Hepatocyte (in vitro differentiated cells): ENCODE results near the gene DIP2C. TPM values are rescaled to one million over a fixed set of nuclear protein-coding genes. Genes with fewer than 3 reads are reported as not detected.

Experiments
- DNase-seq: peaks from one replicate; pipeline ENCODE4 v3.0.0-alpha.2; 2016; ENCODE audit warnings: low spot score
- H2AFZ ChIP-seq: fragments of 200-600 bp; sonication (generic); 2 replicates; pipeline ENCODE4 v1.6.0; 2016; ENCODE audit warnings: antibody characterized with exemption, mild to moderate bottlenecking
- H3K27ac ChIP-seq: fragments of 200-600 bp; sonication (generic); 2 replicates; pipeline ENCODE4 v1.5.1; 2016; ENCODE audit warnings: mild to moderate bottlenecking
- H3K27me3 ChIP-seq: fragments of 200-600 bp; sonication (generic); 2 replicates; pipeline ENCODE4 v1.6.1; 2016
- H3K36me3 ChIP-seq: fragments of 200-600 bp; sonication (generic); replicated peaks from 2 replicates; pipeline ENCODE4 v1.5.1; 2016; ENCODE audit warnings: low read depth; ENCODE audit not compliant: insufficient read depth
- H3K4me1 ChIP-seq: fragments of 200-600 bp; sonication (generic); 2 replicates; pipeline ENCODE4 v1.5.1; 2016; ENCODE audit warnings: mild to moderate bottlenecking, moderate library complexity; ENCODE audit not compliant: insufficient read depth
- H3K4me2 ChIP-seq: fragments of 200-600 bp; sonication (generic); 2 replicates; pipeline ENCODE4 v1.6.0; 2016
- H3K4me3 ChIP-seq: fragments of 200-600 bp; sonication (generic); 2 replicates; pipeline ENCODE4 v1.5.1; 2016; ENCODE audit warnings: mild to moderate bottlenecking
- H3K79me2 ChIP-seq: fragments of 200-600 bp; sonication (generic); 2 replicates; pipeline ENCODE4 v1.6.0; 2017; ENCODE audit warnings: mild to moderate bottlenecking
- H3K9me2 ChIP-seq: fragments of 200-600 bp; sonication (generic); replicated peaks from 2 replicates; pipeline ENCODE4 v1.6.0; 2017; ENCODE audit warnings: mild to moderate bottlenecking; ENCODE audit not compliant: insufficient read depth
- H3K9me3 ChIP-seq: fragments of 200-600 bp; sonication (generic); 2 replicates; pipeline ENCODE4 v1.5.1; 2016; ENCODE audit warnings: low read depth, mild to moderate bottlenecking
- H4K20me1 ChIP-seq: fragments of 200-600 bp; sonication (generic); 2 replicates; pipeline ENCODE4 v1.6.0; 2016; ENCODE audit warnings: mild to moderate bottlenecking; ENCODE audit not compliant: insufficient read depth, poor library complexity, severe bottlenecking
- EZH2 ChIP-seq: fragments of 200-600 bp; sonication (generic); IDR thresholded peaks from 2 replicates; pipeline ENCODE4 v1.6.1; 2016; ENCODE audit warnings: antibody characterized with exemption, mild to moderate bottlenecking, borderline replicate concordance
- EZH2phosphoT487 ChIP-seq: fragments of 200-600 bp; sonication (generic); IDR thresholded peaks from one replicate; pipeline ENCODE4 v1.6.1; 2018; ENCODE audit warnings: antibody characterized with exemption, mild to moderate bottlenecking, low read depth, moderate library complexity; ENCODE audit not compliant: unreplicated experiment, severe bottlenecking
- WGBS: methylation state at CpG from one replicate; pipeline ENCODE4 v1.1.6; 2016; ENCODE audit warnings: low lambda C conversion rate; ENCODE audit errors: missing lambda C conversion rate; 5-methylcytosine and 5-hydroxymethylcytosine counted together
- polyA plus RNA-seq: library from polyadenylated mRNA; unstranded; fragments of >200 nt; fragmentation: Nextera tagmentation; extraction: Ambion mirVana; gene quantifications from 2 replicates; pipeline ENCODE4 v1.2.1, GENCODE V29; 2016
- total RNA-seq: library from RNA; depleted of rRNA; stranded (reverse); fragments of >200 nt; gene quantifications from 2 replicates; pipeline ENCODE4 v1.2.3, GENCODE V29; 2014
- TF ChIP-seq, protein P1 (sequence below): fragments of 200-600 bp; sonication (generic); IDR thresholded peaks from 2 replicates; pipeline ENCODE4 v1.5.1; 2016; ENCODE audit warnings: antibody characterized with exemption, mild to moderate bottlenecking; ENCODE audit not compliant: poor library complexity

Gene DIP2C
- total and polyA plus RNA-seq, 2 experiments from 2014 or later = 11.1 to 12.8 TPM

DNA sequence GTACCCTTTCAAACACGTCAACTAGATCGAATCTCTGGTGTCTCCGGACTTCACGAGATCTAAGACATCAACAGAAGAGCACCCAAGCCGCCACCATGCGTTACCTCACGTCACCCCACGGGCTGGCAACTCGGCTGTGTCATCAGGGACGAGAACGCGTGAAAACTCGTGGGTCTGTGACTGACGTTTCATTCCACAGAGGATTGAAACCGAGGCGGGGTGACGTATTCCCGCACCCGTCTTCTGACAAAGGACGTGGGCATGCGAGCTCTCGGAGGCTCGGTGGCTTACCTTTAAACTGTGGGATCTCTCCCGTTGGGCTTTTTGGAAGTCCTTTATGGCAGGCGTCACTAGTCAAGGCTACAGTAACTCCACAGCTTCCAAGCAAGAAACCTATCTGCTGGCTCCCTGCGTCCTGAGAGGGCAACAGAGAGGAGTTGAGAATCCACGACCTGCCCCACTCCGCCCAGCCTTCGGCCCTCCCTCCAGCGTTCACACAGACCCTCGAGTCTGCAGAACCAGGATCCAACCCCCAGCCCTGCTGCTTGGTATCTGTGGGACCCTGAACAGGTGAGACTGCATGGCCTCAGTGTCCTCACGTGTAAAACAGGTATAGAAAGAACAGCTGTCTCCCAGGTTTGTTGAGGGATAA lies 298.9 kb downstream of the DIP2C start:
- H4K20me1 ChIP-seq = no peaks in the 10 kb centered on the region
- WGBS = 95% methylated on average over 32 of the region's 32 CpGs
- H3K4me1 ChIP-seq = peaks cover 4% of the 10 kb centered on the region
- TF ChIP-seq EZH2phosphoT487 (no peak), EZH2 (no peak)
- TF ChIP-seq, protein P1, sequence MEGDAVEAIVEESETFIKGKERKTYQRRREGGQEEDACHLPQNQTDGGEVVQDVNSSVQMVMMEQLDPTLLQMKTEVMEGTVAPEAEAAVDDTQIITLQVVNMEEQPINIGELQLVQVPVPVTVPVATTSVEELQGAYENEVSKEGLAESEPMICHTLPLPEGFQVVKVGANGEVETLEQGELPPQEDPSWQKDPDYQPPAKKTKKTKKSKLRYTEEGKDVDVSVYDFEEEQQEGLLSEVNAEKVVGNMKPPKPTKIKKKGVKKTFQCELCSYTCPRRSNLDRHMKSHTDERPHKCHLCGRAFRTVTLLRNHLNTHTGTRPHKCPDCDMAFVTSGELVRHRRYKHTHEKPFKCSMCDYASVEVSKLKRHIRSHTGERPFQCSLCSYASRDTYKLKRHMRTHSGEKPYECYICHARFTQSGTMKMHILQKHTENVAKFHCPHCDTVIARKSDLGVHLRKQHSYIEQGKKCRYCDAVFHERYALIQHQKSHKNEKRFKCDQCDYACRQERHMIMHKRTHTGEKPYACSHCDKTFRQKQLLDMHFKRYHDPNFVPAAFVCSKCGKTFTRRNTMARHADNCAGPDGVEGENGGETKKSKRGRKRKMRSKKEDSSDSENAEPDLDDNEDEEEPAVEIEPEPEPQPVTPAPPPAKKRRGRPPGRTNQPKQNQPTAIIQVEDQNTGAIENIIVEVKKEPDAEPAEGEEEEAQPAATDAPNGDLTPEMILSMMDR = no peak
- no peak overlapping the region for H2AFZ ChIP-seq
- no peak overlapping the region for H3K4me3 ChIP-seq
- DNase-seq = no peak
- H3K9me2 ChIP-seq = no peaks in the 10 kb centered on the region
- H3K4me2 ChIP-seq = no peak overlapping the region
- no peaks in the 10 kb centered on the region for H3K9me3 ChIP-seq
- H3K36me3 ChIP-seq = no peaks in the 10 kb centered on the region
- no peaks in the 10 kb centered on the region for H3K79me2 ChIP-seq
- no peak overlapping the region for H3K27ac ChIP-seq
- no peaks in the 10 kb centered on the region for H3K27me3 ChIP-seq

DNA sequence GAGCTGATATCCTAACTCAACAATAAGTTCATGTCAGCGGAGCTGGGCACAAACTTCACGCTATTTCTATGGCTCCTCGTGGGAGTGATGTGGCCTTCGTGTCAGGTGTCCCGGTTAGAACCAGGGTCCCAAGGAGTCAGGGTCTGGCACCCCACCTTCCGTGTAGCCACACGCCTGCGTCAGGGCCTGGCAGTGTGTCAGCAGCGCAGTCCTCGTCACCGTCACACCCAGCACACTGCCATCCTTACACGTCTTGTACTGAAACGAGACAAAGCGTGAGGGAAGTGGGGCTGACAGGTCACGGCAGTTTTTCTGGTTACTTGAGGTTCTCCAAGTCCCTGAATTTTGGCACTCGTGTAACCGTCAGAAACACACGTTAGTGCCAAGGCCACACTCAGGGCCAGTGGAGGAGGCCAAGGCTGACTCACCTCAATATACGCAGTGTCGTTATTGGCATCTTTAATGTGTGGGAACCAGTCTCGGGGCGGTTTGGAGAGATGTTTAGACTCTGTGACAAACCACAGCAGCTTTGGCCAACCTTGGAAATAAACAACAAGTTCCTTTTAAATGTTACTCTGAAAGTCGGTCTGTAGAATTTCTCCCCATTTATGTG lies 299.5 kb downstream of the DIP2C start:
- H3K27ac ChIP-seq = no peak overlapping the region
- no peak overlapping the region for H3K4me3 ChIP-seq
- no peaks in the 10 kb centered on the region for H4K20me1 ChIP-seq
- H3K4me1 ChIP-seq = peaks cover 4% of the 10 kb centered on the region
- H3K79me2 ChIP-seq = no peaks in the 10 kb centered on the region
- DNase-seq = no peak
- no peaks in the 10 kb centered on the region for H3K9me3 ChIP-seq
- 97% methylated on average over 23 of the region's 23 CpGs for WGBS
- no peaks in the 10 kb centered on the region for H3K27me3 ChIP-seq
- no peak overlapping the region for H3K4me2 ChIP-seq
- no peak overlapping the region for H2AFZ ChIP-seq
- H3K9me2 ChIP-seq = no peaks in the 10 kb centered on the region
- H3K36me3 ChIP-seq = no peaks in the 10 kb centered on the region
- TF ChIP-seq, protein P1 = no peak
- no peak for TF ChIP-seq EZH2phosphoT487
- TF ChIP-seq EZH2 = no peak

DNA sequence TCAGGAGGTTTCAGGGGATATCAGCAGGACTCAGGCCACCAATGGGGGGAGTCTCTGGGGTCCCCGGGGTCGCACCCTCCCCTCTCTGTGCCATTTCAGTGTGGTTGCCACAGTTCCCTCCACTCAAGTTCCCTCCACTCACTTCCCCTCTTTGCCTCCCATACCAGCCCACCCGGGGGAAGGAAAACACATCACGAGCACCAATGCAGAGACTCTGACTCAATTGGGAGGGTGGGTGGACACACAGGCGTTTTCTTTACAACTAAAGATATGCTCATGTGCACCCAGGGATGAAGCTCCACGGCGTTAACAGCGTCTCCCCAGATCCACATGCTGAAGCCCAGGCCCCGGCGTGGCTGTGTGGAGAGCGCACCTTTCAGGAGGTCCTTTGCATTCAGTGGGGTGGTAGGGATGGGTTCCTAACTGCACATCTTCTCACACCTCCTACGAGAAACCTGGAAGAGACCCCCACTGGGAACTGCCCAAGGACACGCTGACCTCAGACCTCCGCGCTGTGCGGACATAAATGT lies 300.1 kb downstream of the DIP2C start:
- no peaks in the 10 kb centered on the region for H3K9me2 ChIP-seq
- H3K4me3 ChIP-seq = no peak overlapping the region
- no peak overlapping the region for H3K4me2 ChIP-seq
- H3K27me3 ChIP-seq = no peaks in the 10 kb centered on the region
- 94% methylated on average over 16 of the region's 16 CpGs for WGBS
- H3K9me3 ChIP-seq = no peaks in the 10 kb centered on the region
- H3K79me2 ChIP-seq = no peaks in the 10 kb centered on the region
- H4K20me1 ChIP-seq = no peaks in the 10 kb centered on the region
- H3K36me3 ChIP-seq = no peaks in the 10 kb centered on the region
- H2AFZ ChIP-seq = no peak overlapping the region
- H3K4me1 ChIP-seq = peaks cover 4% of the 10 kb centered on the region
- TF ChIP-seq, protein P1 = no peak
- no peak for TF ChIP-seq EZH2
- no peak for TF ChIP-seq EZH2phosphoT487
- DNase-seq = no peak
- no peak overlapping the region for H3K27ac ChIP-seq
